GM19324 (cell line): ENCODE data around the gene CAMKK2.
"Not testable (repeated sequence)": the region's sequence is repeated elsewhere in the genome, so short reads cannot be mapped to it uniquely, and the experiment has no call there.

Source experiments
- ATAC-seq: cut with Tn5 transposase; IDR thresholded peaks from one replicate; pipeline ENCODE4 v1.9.1; 2021; ENCODE audit warnings: mild to moderate bottlenecking, moderate library complexity; ENCODE audit not compliant: unreplicated experiment, low FRiP score

CAMKK2 gene

DNA sequence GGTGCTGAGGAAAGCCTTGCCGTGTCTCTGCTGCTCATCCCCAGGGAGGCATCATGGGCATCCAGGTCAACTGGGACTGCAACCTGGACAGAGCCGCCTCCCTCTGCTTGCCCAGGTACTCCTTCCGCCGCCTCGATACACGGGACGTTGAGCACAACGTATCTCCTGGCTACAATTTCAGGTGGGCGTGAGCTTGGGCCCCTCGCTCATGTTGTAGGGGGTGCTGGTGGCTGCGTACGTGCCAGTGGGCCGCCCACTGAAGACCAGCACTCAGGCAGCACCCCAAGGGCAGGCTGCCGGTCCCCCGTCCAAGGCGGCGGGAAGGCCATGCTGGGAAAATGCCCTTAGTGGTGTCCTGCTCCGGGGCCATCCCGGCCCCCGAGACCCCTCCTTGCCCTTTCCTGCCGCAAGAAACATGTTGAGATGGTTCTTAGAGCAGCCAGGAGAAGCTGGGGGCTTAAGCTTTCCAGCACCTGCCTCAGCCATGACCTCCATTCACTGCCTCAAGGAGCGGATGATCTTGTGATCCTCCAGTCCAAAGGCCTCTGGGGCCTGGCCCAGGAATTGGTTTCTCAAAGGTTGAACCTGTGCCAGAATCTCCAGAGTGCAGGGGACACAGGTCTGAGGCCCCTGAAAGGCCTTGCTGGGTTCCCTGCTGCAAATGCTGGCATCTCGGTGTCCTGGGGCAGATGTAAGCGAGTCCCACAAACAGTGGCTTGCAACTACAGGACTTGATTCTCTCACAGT, 67.4 kb downstream of the CAMKK2 start:
- no peak for ATAC-seq

- ATAC-seq, result peak; percentile 81
Observed at GRCh38 chr12:121227294-121227693, 69.2 kb downstream of the CAMKK2 start.

DNA sequence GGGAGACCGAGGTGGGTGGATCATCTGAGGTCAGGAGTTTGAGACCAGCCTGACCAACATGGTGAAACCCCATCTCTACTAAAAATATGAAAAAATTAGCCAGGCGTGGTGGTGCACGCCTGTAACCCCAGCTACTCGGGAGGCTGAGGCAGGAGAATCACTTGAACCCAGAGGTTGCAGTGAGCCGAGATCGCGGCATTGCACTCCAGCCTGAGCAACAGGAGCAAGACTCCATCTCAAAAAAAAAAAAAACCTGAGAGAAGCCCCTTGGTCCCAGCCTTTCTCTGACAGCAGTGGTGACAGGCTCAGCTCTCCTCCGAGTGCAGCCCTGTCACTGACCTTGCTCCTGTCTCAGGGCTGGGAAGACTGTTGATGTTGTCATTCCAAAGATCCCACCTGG, 69.6 kb downstream of the CAMKK2 start:
- ATAC-seq, result peak; percentile 5

- ATAC-seq, result no peak
Observed at GRCh38 chr12:121226399-121226798, 70.1 kb downstream of the CAMKK2 start.

DNA sequence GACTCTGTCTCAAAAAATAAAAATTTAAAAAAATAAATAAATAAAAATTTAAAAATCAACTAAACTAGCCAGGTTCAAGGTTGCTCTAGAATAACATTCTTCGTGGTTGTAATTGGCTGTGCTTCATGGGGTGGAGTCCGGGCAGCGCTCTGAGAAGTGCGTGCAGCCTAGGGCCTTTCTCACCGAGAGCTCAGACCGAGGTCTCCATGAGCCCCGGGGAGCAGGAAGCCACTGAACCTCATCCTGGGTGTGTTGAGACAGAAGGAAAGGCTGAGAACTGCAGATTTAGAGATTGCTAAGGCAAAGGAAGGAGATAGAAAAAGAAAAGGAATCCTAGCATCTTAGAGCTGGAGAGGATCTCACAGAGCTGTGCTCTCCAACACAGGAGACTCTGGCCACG, 71.9 kb downstream of the CAMKK2 start:
- no peak for ATAC-seq

DNA sequence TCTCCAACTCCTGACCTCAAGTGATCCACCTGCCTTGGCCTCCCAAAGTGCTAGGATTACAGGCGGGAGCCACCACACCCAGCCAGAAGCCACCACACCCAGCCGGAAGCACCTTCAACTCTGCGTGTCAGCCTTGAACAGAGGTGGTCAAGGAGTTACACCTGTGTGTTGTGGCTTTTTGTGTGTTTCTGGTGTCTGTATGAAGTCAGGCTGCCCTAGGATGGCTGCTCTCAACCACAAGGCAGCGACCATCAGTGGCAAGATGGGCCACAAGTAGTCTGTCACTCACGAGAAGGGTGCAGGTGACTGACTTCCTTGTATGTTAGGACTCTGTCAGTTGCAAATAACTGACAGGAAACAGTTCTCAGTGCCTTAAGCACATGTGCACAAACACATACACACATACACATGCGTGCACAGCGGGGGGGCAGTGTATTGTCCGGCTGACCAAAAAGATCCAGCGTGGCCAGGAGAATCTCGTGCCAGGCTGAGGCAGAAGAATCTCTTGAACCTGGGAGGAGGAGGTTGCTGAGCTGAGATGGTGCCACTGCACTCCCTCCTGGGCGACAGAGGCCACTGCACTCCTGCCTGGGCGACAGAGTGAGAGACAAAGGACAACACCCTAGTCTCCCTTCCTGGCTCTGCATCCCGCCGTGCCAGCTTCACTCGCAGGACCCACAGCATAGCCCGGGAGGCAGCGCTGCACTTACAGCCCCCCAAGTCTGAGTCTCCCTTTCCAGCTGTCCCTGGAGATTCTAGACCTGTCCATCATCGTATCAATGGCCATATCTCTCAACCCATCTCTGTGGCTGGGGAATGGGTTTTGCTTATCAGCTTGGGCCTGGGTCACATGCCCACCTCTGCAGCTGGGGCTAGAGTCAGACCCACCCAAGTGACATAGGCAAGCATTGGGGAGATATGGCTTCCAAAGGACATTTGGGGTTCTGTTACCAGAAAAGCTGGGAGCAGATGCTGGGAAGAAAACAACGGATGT, 72.9 kb downstream of the CAMKK2 start:
- ATAC-seq, result no peak

GRCh38 chr12:121222847-121223246, 73.7 kb downstream of the CAMKK2 start:
- ATAC-seq, result no peak

- no peak for ATAC-seq
Observed at GRCh38 chr12:121219353-121219986, 77.0 kb downstream of the CAMKK2 start.

GRCh38 chr12:121218588-121219352, 77.7 kb downstream of the CAMKK2 start:
- no peak for ATAC-seq

- no peak for ATAC-seq
Observed at GRCh38 chr12:121217761-121218160, 78.7 kb downstream of the CAMKK2 start.

GRCh38 chr12:121217063-121217462, 79.4 kb downstream of the CAMKK2 start:
- ATAC-seq, result no peak

DNA sequence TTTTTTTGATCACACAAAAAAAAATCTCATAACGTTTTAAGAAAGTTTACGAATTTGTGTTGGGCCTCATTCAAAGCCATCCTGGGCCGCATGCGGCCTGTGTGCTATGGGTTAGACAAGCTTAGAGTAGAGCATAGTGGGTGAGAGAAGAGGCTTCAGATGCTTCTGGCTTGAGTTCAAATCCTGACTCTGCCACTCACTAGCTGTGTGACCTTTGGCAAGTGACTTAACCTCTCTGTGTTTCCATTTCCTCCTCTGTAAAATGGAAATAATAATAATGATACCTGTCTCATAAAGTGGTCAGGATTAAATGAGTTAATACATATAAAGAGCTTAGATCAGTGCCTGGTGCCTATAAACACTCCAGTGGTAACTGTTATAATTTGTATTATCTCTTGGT, 80.4 kb downstream of the CAMKK2 start:
- ATAC-seq, result no peak

DNA sequence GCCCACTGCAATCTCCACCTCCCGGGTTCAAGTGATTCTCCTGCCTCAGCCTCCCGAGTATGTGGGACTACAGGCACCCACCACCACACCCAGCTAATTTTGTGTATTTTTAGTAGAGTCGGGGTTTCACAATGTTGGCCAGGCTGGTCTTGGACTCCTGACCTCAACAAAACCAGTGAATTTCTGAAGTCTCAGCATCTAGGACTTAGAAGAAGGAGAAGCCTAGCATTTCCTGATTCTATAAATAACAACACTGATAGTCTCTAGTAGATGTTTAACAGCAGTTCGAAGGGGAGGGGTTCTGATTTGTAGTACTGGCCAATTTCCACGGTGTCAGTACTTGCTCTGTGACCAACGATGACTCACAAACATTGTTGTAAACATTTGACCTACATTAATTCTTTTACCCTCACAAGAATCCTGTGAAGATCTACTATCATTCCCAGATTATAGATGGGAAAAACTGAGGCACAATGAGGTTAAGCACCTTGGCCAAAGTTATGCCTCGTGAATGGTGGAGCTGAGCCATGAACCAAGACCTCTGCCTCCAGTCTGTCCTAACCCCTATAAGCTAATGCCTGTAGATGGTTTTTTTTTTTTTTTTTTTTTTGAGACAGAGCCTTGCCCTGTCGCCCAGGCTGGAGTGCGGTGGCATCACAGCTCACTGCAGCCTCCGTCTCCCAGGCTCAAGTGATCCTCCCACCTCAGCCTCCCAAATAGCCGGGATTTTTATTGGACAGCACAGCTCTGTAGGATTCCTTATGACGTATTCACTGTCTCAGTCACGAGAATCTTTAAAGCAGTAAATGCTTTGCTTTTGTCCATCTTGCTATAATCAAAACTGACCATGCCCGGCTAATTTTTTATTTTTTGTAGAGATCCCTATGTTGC, 81.4 kb downstream of the CAMKK2 start:
- no peak for ATAC-seq

DNA sequence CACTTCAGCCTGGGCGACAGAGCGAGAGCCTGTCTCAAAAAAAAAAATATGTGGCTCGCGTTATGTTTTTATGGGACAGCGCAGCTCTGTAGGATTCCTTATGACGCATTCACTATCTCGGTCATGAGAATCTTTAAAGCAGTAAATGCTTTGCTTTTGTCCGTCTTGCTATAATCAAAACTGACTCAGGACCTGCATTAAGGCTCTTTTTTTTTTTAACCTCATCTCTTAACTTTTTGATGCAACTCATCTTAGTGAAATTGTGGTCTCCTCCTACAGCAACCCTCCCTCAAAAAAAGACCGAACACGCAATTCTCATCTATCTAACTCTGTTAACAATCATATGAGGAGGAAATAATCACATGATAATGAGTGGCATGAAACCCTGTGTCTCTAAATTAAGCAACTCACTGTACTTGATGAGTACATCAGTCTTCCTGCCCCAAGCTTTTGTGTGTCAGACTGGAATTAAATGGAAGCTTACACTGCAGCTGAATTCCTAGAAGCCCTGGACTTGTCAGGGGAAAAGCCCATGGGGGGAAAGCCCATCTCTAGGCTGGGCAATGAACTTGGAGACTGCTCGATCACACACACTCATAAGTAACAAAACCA, 82.2 kb downstream of the CAMKK2 start:
- no peak for ATAC-seq

GRCh38 chr12:121212875-121213274, 83.6 kb downstream of the CAMKK2 start:
- ATAC-seq, result no peak

DNA sequence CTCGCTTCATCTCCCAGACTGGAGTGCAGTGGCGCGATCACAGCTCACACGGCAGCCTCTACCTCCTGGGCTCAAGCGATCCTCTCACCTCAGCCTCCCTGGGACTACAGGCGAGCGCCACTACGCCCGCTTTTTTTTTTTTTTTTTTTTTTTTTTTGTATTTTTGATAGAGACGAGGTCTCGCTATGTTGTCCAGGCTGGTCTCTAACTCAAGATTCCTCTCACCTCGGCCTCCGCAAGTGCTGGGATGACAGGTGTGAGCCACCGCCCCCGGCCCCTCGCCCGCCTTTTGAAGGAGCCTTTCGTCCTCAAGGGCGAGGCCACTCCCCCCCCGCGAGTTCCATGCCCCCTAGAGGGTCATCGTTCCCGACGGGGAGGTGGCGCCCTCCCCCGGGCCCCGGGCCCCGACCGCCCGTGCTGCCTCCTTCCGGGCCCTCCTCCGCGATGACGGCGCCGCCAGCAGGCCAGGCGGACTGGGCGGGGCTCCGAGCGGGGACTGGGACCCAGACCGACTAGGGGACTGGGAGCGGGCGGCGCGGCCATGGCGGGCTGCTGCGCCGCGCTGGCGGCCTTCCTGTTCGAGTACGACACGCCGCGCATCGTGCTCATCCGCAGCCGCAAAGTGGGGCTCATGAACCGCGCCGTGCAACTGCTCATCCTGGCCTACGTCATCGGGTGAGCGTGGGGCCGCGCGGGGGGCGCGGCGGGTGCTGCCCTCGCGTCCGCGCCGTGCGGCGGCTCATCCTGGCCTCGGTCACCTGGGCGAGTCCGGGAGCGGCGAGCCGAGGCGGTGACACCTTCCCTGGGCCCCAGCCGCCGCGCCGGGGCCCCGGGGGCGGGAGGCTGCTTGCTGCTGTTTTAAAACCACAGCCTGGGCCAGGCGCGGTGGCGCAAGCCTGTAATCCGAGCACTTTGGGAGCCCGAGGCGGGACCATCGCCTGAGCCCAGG, 86.6 kb downstream of the CAMKK2 start, which contains the start of gene P2RX4:
Gene P2RX4 (plus strand): TSS at position 506 of the 949 bp plus-strand sequence. CDS start 36 bp downstream, at position 542.
- peak; percentile 89 for ATAC-seq

- no peak for ATAC-seq
Observed at GRCh38 chr12:121209221-121209620, 87.3 kb downstream of the CAMKK2 start.

GRCh38 chr12:121208571-121208970, 87.9 kb downstream of the CAMKK2 start:
- ATAC-seq, result not testable (repeated sequence)
